IPS-18c (cell line): ENCODE results near the gene PAPPA2.

Source experiments
- H3K4me3 ChIP-seq: 2 replicates; pipeline ENCODE4 v1.7.0; 2013; ENCODE audit warnings: low read depth, mild to moderate bottlenecking, low read length, moderate library complexity; ENCODE audit not compliant: insufficient read depth
- H3K9me3 ChIP-seq: one replicate; pipeline ENCODE4 v1.6.1; 2013; ENCODE audit warnings: mild to moderate bottlenecking, low read length, moderate library complexity; ENCODE audit not compliant: control insufficient read depth, insufficient read depth

PAPPA2 gene

GRCh38 chr1:176794897-176795508, 332.0 kb downstream of the PAPPA2 start:
- no peak overlapping the region for H3K4me3 ChIP-seq
- H3K9me3 ChIP-seq: no peaks in the 10 kb centered on the region

GRCh38 chr1:176795929-176796328, 333.0 kb downstream of the PAPPA2 start:
- no peak overlapping the region for H3K4me3 ChIP-seq
- H3K9me3 ChIP-seq: no peaks in the 10 kb centered on the region

DNA sequence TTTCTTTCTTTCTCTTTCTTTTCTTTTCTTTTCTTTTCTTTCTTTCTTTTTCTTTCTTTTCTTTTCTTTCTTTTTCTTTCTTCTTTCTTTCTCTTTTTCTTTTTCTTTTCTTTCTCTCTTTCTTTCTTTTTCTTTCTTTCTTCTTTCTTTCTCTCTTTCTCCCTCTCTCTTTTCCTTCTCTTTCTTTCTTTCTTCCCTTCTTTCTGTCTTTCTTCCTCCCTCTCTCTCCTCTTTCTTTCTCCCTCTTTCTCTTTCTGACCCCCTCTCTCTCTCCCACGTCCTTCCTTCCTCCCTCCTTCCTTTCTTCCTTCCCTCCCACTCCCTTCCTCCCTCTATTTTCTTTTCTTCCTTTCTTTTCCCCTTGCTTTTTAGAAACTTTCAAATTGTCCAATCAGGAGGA, 333.6 kb downstream of the PAPPA2 start:
- Histone ChIP-seq H3K9me3 (no peaks in the 10 kb centered on the region), H3K4me3 (no peak overlapping the region)

- H3K9me3 ChIP-seq: no peaks in the 10 kb centered on the region
Measured at GRCh38 chr1:176799327-176799726, 336.4 kb downstream of the PAPPA2 start.

GRCh38 chr1:176800978-176801513, 338.1 kb downstream of the PAPPA2 start:
- H3K4me3 ChIP-seq: no peak overlapping the region
- no peaks in the 10 kb centered on the region for H3K9me3 ChIP-seq

More at GRCh38 chr1:176799327-176799726, 336.4 kb downstream of the PAPPA2 start:
- H3K4me3 ChIP-seq: no peak overlapping the region

DNA sequence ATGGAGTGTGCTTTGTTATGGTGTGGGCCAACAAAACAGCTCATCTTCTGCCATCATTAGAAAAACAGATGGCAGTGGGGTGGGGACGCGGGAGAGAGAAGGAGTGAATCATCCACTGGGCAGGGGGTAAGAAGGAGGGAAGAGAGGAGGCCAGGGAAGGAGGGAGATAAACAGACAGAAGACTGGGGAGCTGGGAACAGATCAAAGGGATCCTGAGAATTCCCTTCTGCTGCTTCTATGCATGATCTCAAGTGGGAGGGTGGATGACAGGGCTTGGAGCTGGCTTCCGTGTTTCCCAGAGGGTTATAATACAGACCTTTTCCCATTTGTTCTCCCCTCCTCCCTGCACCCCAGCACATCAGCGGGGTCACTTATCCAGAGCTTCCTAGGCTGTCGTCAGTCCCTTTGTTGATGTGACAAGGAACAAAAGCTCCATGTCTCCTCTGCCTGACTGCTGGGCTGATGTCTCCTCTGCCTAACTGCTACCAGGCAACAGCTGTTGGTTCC, 338.6 kb downstream of the PAPPA2 start:
- Histone ChIP-seq H3K4me3 (no peak overlapping the region), H3K9me3 (no peaks in the 10 kb centered on the region)

DNA sequence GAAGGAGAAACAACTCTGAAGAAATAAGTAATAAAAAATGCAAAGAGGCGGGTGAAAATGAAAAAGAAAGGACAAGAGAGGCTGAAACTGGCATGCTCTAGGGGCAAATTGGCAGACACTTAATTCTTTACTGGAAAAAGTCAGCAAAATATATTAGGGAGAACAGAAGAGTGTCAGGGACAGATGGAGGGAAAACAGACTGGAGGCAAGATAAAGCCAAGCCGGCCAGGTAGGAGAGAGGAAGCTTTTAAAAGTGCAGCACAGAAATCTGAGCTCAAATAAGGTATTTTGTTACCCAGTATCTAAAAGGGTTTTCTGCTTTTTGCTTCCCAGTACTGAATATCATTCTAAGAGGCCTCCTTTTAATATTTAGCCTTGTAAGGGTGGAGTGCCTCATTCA, 339.3 kb downstream of the PAPPA2 start:
- H3K9me3 ChIP-seq: no peaks in the 10 kb centered on the region

GRCh38 chr1:176803042-176803441, 340.1 kb downstream of the PAPPA2 start:
- Histone ChIP-seq H3K4me3 (no peak overlapping the region), H3K9me3 (no peaks in the 10 kb centered on the region)

More for the DNA sequence above, 339.3 kb downstream of the PAPPA2 start:
- no peak overlapping the region for H3K4me3 ChIP-seq

DNA sequence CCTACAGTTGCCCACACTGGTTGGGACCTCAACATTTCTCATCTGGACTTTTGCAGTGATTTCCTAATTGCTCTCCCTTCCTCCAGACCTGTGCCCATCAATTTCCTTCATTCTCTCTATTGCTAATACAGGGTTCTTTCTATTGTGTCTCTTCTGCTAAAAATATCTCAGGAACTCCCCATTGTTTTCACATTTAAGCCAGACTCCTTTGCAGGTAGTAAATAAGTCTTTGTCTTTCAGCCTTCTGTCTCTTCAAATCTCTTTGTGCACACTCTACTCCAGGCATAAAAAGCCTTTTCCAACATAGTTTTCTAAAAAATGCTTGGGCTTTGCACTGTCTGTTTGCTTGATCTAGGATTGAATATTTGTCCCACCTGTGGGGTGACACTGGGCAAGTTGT, 340.6 kb downstream of the PAPPA2 start:
- H3K9me3 ChIP-seq: no peaks in the 10 kb centered on the region
- H3K4me3 ChIP-seq: no peak overlapping the region

- Histone ChIP-seq H3K4me3 (no peak overlapping the region), H3K9me3 (no peaks in the 10 kb centered on the region)
Measured at GRCh38 chr1:176809292-176809691, 346.3 kb downstream of the PAPPA2 start.

DNA sequence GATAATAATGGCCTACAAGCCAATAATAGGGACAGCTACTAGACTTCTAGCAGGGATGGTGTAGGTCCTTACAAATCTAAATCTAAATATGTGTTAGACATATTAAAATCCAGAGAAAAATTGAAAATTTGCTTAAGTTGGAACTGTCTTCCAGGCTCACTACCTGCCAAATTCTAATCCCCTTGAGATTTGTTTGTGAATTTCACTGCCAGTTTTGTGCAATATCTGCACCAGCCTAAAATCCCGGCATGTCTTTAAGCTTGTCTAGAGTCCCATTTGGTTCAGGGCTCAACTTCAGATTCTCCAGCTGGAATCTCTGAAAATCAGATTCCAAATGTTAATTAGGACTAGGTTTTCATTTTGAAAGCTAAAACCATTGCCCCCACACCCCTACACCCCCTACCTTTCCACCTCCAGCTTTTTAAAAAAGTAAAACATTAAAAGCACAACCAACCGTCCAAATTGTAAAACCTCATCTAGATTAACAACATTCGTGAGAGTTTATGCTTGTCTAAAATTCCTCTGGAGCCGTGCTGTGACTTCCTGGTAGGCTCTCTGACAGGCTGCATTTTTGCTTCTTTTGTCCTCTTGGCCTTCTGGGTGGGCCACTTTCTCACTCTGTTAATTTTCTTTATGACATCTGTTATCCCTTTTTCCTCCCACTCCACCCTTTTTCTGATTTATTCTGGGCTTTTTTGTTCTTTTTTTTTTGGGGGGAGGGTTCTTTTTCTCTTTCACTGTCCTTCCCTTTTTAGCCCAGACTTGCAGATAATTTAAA, 348.7 kb downstream of the PAPPA2 start:
- H3K9me3 ChIP-seq: no peaks in the 10 kb centered on the region
- H3K4me3 ChIP-seq: no peak overlapping the region

GRCh38 chr1:176815621-176816020, 352.6 kb downstream of the PAPPA2 start:
- H3K9me3 ChIP-seq: no peaks in the 10 kb centered on the region
- H3K4me3 ChIP-seq: no peak overlapping the region

DNA sequence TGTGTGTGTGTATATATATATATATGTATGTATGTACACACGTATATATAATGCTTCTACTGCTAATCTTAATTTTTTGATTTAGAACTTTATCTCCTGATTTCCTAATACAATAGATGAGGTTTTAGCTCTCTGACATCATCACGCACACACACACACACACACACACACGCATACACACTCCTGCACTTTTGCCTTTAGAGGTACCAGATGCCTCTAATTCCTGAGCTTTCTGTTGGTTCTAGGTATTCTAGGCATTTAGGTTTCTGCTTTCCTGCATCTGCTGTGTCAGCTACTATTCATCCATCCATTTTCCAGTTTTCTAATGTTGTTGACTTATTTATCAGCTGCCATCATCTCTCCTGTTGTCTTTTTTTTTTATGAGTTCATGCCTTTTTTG, 353.3 kb downstream of the PAPPA2 start:
- Histone ChIP-seq H3K9me3 (no peaks in the 10 kb centered on the region), H3K4me3 (no peak overlapping the region)

GRCh38 chr1:176820391-176821031, 357.5 kb downstream of the PAPPA2 start:
- peaks cover 2% of the 10 kb centered on the region for H3K9me3 ChIP-seq
- no peak overlapping the region for H3K4me3 ChIP-seq

GRCh38 chr1:176826265-176826664, 363.3 kb downstream of the PAPPA2 start:
- peaks cover 2% of the 10 kb centered on the region for H3K9me3 ChIP-seq
- no peak overlapping the region for H3K4me3 ChIP-seq

- Histone ChIP-seq H3K4me3 (no peak overlapping the region), H3K9me3 (no peaks in the 10 kb centered on the region)
Measured at GRCh38 chr1:176829261-176829660, 366.3 kb downstream of the PAPPA2 start.

DNA sequence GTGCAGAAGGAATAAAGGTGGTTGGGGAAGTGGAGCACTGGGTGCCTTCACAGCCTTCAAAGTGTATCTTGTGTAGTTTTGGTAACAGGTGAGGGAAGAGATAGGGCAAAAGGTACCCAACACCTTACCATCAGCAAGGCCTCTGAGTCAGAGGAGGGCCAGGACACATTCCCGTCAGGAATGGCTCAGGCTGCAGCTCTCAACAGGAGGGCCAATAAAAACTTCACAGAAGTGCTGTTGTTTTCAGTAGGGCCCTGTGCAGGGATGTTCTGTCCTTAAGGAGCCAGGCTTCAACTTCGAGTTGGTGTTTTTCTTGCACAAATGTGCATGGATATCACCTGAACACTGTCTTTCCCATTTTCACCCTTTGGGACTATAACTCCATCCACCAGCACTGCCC, 368.2 kb downstream of the PAPPA2 start:
- Histone ChIP-seq H3K9me3 (no peaks in the 10 kb centered on the region), H3K4me3 (no peak overlapping the region)

DNA sequence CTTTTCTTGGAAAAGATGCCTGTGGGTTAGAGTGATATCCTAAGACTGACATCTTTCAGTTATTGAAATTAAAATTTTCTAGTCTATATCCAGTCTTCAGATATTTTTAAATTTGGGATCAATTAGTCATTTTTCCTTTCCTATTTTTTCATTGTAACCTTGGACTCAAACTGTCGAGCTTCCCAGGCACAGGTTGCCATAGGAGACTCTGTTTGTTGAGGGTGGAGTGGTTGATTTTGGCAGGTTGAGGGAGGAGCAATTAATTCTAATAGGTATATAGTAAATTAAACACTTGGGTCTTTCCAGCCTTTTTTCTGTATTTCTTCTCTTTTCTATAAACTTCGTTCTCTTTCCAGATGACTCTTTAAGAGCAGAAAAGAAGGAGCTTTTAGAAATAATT, 374.7 kb downstream of the PAPPA2 start:
- H3K4me3 ChIP-seq: no peak overlapping the region
- no peaks in the 10 kb centered on the region for H3K9me3 ChIP-seq
